HG03575 (cell line): ENCODE measurements around the gene RGS18.
"Not testable (repeated sequence)": the region's sequence is repeated elsewhere in the genome, so short reads cannot be mapped to it uniquely, and the experiment has no call there.

Experiments
- ATAC-seq: cut with Tn5 transposase; IDR thresholded peaks from one replicate; pipeline ENCODE4 v1.9.1; 2021; ENCODE audit not compliant: unreplicated experiment, insufficient number of reproducible peaks, low FRiP score; ENCODE audit errors: extremely low read depth

RGS18 gene

GRCh38 chr1:192158181-192158580, at the start of gene RGS18:
Gene RGS18, plus strand, starts transcription at chr1:192158462. Its CDS starts 176 bp downstream, at chr1:192158638.
- peak; percentile 53 for ATAC-seq

GRCh38 chr1:192109576-192109975, 48.7 kb upstream of the RGS18 start:
- ATAC-seq: no peak

- ATAC-seq: no peak
Observed at GRCh38 chr1:192115000-192115399, 43.3 kb upstream of the RGS18 start.

- no peak for ATAC-seq
Observed at GRCh38 chr1:192118881-192119405, 39.3 kb upstream of the RGS18 start.

GRCh38 chr1:192119701-192120100, 38.6 kb upstream of the RGS18 start:
- no peak for ATAC-seq

GRCh38 chr1:192122668-192123067, 35.6 kb upstream of the RGS18 start:
- no peak for ATAC-seq

GRCh38 chr1:192123212-192123611, 35.0 kb upstream of the RGS18 start:
- no peak for ATAC-seq

- ATAC-seq: no peak
Observed at GRCh38 chr1:192126030-192126619, 32.1 kb upstream of the RGS18 start.

- no peak for ATAC-seq
Observed at GRCh38 chr1:192130175-192130574, 28.1 kb upstream of the RGS18 start.

GRCh38 chr1:192130865-192131264, 27.4 kb upstream of the RGS18 start:
- ATAC-seq: not testable (repeated sequence)

GRCh38 chr1:192131914-192132313, 26.3 kb upstream of the RGS18 start:
- ATAC-seq: no peak

GRCh38 chr1:192133350-192133926, 24.8 kb upstream of the RGS18 start:
- ATAC-seq: no peak

- no peak for ATAC-seq
Observed at GRCh38 chr1:192140382-192140781, 17.9 kb upstream of the RGS18 start.

GRCh38 chr1:192147221-192147620, 11.0 kb upstream of the RGS18 start:
- no peak for ATAC-seq

- ATAC-seq: no peak
Observed at GRCh38 chr1:192147696-192148095, 10.6 kb upstream of the RGS18 start.

GRCh38 chr1:192151176-192151575, 7.1 kb upstream of the RGS18 start:
- no peak for ATAC-seq

GRCh38 chr1:192153276-192153675, 5.0 kb upstream of the RGS18 start:
- ATAC-seq: no peak

- ATAC-seq: no peak
Observed at GRCh38 chr1:192157067-192157466, 1.2 kb upstream of the RGS18 start.

GRCh38 chr1:192159014-192159413, 752 bp downstream of the RGS18 start:
- no peak for ATAC-seq

- no peak for ATAC-seq
Observed at GRCh38 chr1:192159781-192160180, 1.5 kb downstream of the RGS18 start.

GRCh38 chr1:192160196-192160595, 1.9 kb downstream of the RGS18 start:
- ATAC-seq: no peak
